ENCODE results near the gene CDKN1B.
"Not testable (repeated sequence)": the region's sequence is repeated elsewhere in the genome, so short reads cannot be mapped to it uniquely, and the experiment has no call there.

Gene CDKN1B

GRCh38 chr12:12724421-12725085 is 7.4 kb downstream of the CDKN1B start:
- no peak for DNase-seq (ENCODE audit: low read depth)

- peak; percentile 81 for DNase-seq (ENCODE audit: low read depth)
These were observed 8.2 kb downstream of the CDKN1B start for GRCh38 chr12:12725086-12725955.

- no peak for DNase-seq (ENCODE audit: low read depth)
These were observed 8.9 kb downstream of the CDKN1B start for GRCh38 chr12:12725956-12726554.

GRCh38 chr12:12726555-12727093 is 9.5 kb downstream of the CDKN1B start:
- DNase-seq (ENCODE audit: low read depth): no peak

GRCh38 chr12:12731178-12731577 is 14.0 kb downstream of the CDKN1B start:
- DNase-seq (ENCODE audit: low read depth): no peak

GRCh38 chr12:12731785-12732184 is 14.6 kb downstream of the CDKN1B start:
- no peak for DNase-seq (ENCODE audit: low read depth)

- no peak for DNase-seq (ENCODE audit: low read depth)
These were observed 15.9 kb downstream of the CDKN1B start for GRCh38 chr12:12733118-12733517.

GRCh38 chr12:12734054-12734453 is 16.9 kb downstream of the CDKN1B start:
- no peak for DNase-seq (ENCODE audit: low read depth)

- no peak for DNase-seq (ENCODE audit: low read depth)
These were observed 17.4 kb downstream of the CDKN1B start for GRCh38 chr12:12734561-12735071.

GRCh38 chr12:12735301-12735700 is 18.1 kb downstream of the CDKN1B start:
- no peak for DNase-seq (ENCODE audit: low read depth)

- no peak for DNase-seq (ENCODE audit: low read depth)
These were observed 19.9 kb downstream of the CDKN1B start for GRCh38 chr12:12736759-12737676.

GRCh38 chr12:12738152-12738551 is 21.0 kb downstream of the CDKN1B start:
- DNase-seq (ENCODE audit: low read depth): not testable (repeated sequence)

GRCh38 chr12:12741660-12742059 is 24.5 kb downstream of the CDKN1B start:
- DNase-seq (ENCODE audit: low read depth): no peak

GRCh38 chr12:12744546-12745305 is 27.6 kb downstream of the CDKN1B start:
- DNase-seq (ENCODE audit: low read depth): no peak

GRCh38 chr12:12745576-12746211 is 28.5 kb downstream of the CDKN1B start:
- no peak for DNase-seq (ENCODE audit: low read depth)

GRCh38 chr12:12747278-12747677 is 30.1 kb downstream of the CDKN1B start:
- no peak for DNase-seq (ENCODE audit: low read depth)

- no peak for DNase-seq (ENCODE audit: low read depth)
These were observed 30.9 kb downstream of the CDKN1B start for GRCh38 chr12:12748044-12748443.

- no peak for DNase-seq (ENCODE audit: low read depth)
These were observed 32.3 kb downstream of the CDKN1B start for GRCh38 chr12:12749433-12749832.

GRCh38 chr12:12755923-12756322 is 38.8 kb downstream of the CDKN1B start:
- no peak for DNase-seq (ENCODE audit: low read depth)

- no peak for DNase-seq (ENCODE audit: low read depth)
These were observed 40.0 kb downstream of the CDKN1B start for GRCh38 chr12:12757121-12757520.
